Measurements from ENCODE around the gene PIP5K1A. TPM values are rescaled to one million over a fixed set of nuclear protein-coding genes. Genes with fewer than 3 reads are reported as not detected.

Gene PIP5K1A
- total and polyA plus RNA-seq, 9 of the 15 experiments (the other 6 are each of a cell fraction or from before 2014, with no cell fraction given): 1.9 to 42.4 (median 18.8) TPM

DNA sequence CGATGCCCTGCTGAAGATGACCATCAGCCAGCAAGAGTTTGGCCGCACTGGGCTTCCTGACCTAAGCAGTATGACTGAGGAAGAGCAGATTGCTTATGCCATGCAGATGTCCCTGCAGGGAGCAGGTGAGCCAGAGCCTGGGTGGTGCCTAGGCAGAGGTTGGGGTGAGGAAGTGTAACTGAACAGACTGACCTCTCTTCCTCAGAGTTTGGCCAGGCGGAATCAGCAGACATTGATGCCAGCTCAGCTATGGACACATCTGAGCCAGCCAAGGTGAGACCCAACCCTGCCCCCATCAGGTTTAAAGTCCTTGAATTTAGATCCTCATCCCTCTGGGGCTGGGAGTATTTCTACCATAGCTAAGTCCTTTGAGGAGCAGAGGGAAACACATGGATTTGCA, 68.0 kb downstream of the PIP5K1A start:
- no peak overlapping the region for H3K9ac ChIP-seq (ENCODE audit: insufficient read depth in 1 of 2, low read depth in 2 of 2, low read length in 2 of 2)
- POLR2A ChIA-PET: interaction anchor here (2.0 to 3.8 kb wide), 2 partner anchors 12 to 14 kb away, joined by 7 to 29 read pairs; partner anchors contain the start of genes PSMD4 and ZNF687
- DNase-seq (ENCODE audit: extremely low read depth in 1 of 4, low spot score in 3 of 4): no peak

More for the DNA sequence above, 68.0 kb downstream of the PIP5K1A start:
- TF ChIP-seq MTA3 (IDR thresholded peaks at IDR 0.05; ENCODE audit: borderline replicate concordance) (no peak), ZNF589 (CRISPR knock-in tag; IDR thresholded peaks at IDR 0.05; ENCODE audit: low read depth) (no peak), TCF7 (IDR thresholded peaks at IDR 0.05; ENCODE audit: borderline replicate concordance) (no peak), RUNX1 (IDR thresholded peaks at IDR 0.05; ENCODE audit: low read depth) (no peak), ZNF174 (CRISPR knock-in tag; IDR thresholded peaks at IDR 0.05) (no peak), KLF13 (tag; IDR thresholded peaks at IDR 0.05; ENCODE audit: borderline replicate concordance, low read depth) (no peak), ZFX (CRISPR knock-in tag; IDR thresholded peaks at IDR 0.05) (no peak), ZNF644 (tag; IDR thresholded peaks at IDR 0.05; ENCODE audit: low read depth) (no peak), PRPF4 (IDR thresholded peaks at IDR 0.05; ENCODE audit: insufficient read depth, low read depth, low read length, poor library complexity, severe bottlenecking) (no peak), KDM2B (CRISPR knock-in tag; IDR thresholded peaks at IDR 0.05) (no peak), PHF21A (IDR thresholded peaks at IDR 0.05; ENCODE audit: borderline replicate concordance, low read depth) (no peak), ZNF75A (CRISPR knock-in tag; IDR thresholded peaks at IDR 0.05) (no peak), DNMT1 (IDR thresholded peaks at IDR 0.05) (no peak), PCBP1 (IDR thresholded peaks at IDR 0.05; ENCODE audit: low read depth, low read length, poor library complexity, severe bottlenecking) (no peak), TFAM (CRISPR knock-in tag; conservative IDR thresholded peaks at IDR 0.05) (no peak), SPI1 (IDR thresholded peaks at IDR 0.05; ENCODE audit: borderline replicate concordance, low read depth, low read length) (no peak), ZNF217 (CRISPR knock-in tag; IDR thresholded peaks at IDR 0.05) (no peak)
- TF ChIP-seq, protein P1, sequence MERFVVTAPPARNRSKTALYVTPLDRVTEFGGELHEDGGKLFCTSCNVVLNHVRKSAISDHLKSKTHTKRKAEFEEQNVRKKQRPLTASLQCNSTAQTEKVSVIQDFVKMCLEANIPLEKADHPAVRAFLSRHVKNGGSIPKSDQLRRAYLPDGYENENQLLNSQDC (CRISPR knock-in tag; IDR thresholded peaks at IDR 0.05): no peak
- Histone ChIP-seq H3K4me1 (replicated peaks in 1 of 2; ENCODE audit: control insufficient read depth in 2 of 2, insufficient read depth in 2 of 2, low read length in 2 of 2) (0 out of 5 replicates have a peak, but pooled peaks cover 0 to under 1% of the 10 kb centered on the region in 2 experiments), H2AFZ (ENCODE audit: low read depth, low read length) (no peak overlapping the region), H3K27ac (ENCODE audit: extremely low read depth, low read depth, low read length) (no peak overlapping the region), H3K9me3 (replicated peaks; ENCODE audit: control insufficient read depth, insufficient read depth, low read depth, low read length) (no peaks in the 10 kb centered on the region), H3K4me3 (no peak overlapping the region), H3K4me2 (ENCODE audit: insufficient read depth, low read length) (no peak overlapping the region), H3K79me2 (ENCODE audit: control insufficient read depth, insufficient read depth, low read length) (peaks cover 9% of the 10 kb centered on the region; the same call in 2 of the 3 replicates), H3K36me3 (ENCODE audit: control insufficient read depth, insufficient read depth, low read length) (peaks cover 76% of the 10 kb centered on the region), H3K9me1 (ENCODE audit: control insufficient read depth, insufficient read depth, low read length) (no peaks in the 10 kb centered on the region), H4K20me1 (replicated peaks; ENCODE audit: control insufficient read depth, insufficient read depth, low read length) (no peaks in the 10 kb centered on the region), H3K27me3 (ENCODE audit: control insufficient read depth in 2 of 2, insufficient read depth in 2 of 2, low read length in 2 of 2) (no peaks in the 10 kb centered on the region)
- 100% methylated on average over 3 of the region's 3 CpGs for WGBS (ENCODE audit: insufficient coverage, low coverage, missing lambda C conversion rate)
- CTCF ChIA-PET (ENCODE audit: low intra/inter-chr PET ratio): interaction anchor here (0.7 kb wide), 1 partner anchor 39 kb away, joined by 3 read pairs; no protein-coding TSS in a partner anchor
- in situ Hi-C loops (cut with MboI): no loop called here
- no TSS peak for BruUV-seq (replicated peaks)
- FAIRE-seq (no peak), ATAC-seq (no peak)
- intact Hi-C loops (cut with micrococcal nuclease): no loop called here

Data from K562 (cell line).